Measurements from ENCODE around the gene TOX3.

The TOX3 gene

DNA sequence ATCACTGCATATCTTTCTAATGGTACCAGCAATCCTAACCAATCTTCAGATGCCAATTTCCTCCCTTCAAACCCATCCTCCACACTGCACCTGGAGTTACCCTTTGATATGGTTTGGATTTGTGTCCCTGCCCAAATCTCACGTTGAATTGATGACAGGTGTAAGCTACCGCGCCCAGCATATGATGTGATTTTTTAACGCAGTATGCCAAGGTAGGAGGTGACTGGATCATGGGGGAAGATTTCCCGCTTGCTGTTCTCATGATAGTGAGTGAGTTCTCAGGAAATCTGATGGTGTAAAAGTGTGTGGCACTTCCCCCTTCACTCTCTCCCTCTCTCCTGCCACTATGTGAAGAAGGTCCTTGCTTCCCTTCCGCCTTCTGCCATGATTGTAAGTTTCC, 57.0 kb downstream of the TOX3 start:
- DNase-seq, result no peak

DNA sequence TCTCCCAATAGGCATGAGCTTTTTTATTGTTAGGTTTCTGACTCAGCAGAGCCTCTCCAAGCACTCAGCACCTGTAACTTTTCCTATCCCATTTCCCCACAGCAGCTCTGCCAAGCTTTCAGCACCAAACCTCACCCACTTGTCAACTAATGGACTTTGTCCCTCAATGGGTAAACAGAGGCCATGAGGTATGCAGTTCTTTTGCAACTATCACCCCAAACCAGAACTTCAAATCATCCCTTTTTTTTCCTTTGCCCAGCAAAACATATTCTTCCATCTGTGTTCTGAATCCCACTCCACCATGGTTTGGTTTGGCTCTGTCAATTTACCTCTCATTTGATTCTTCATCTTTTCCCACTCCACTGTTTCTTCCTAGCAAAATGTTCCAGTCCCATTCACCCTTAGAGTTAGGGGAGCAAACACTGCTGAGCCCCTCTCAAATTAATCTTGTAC, 58.1 kb downstream of the TOX3 start:
- no peak for DNase-seq

DNA sequence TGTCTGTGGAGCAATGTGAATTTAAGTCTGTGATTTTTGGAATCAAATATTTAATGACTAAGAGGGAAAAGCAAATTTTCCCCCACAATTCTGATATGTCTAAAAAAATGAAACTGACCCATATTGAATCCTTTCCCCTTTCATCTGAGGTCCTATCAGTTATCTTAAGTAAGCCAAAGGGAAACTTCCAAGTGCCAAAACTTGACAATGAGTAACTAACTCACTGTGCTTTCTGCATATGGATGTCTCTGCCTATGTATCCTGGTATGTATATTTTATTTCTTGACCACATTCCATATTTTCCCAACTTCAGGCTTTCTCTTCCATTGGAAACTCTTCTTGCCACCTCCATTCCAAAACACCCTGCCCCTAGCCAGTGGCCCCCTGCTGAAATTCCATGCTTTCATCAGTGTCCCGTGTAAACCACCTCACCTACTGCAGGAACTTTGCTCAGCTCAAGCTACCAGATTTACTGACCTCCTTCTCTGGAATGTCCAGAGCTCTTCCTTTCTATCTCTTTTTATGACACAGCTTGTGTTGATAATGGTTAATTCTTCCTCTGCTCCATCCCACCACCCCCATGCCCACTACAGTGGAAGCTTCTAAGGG, 59.0 kb downstream of the TOX3 start:
- DNase-seq, result no peak

DNA sequence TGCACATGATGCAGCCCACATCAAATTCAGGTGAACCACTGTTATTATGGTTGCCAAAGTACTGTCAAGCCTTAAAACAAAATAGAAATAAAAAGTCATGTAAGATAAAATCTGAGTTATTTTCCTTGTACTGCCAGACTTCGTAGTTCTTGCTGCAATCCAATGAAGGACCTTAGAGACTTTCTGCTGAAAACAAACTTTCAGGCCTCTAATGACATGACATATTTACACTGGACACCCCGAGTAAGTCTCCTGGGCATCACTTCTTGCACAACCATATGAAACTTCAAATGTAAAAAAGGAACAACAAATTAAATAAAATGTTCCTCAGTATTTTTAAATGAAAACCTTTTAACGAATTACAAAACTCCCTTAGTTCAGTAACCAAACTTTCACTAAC, 66.7 kb downstream of the TOX3 start:
- DNase-seq, result no peak

DNA sequence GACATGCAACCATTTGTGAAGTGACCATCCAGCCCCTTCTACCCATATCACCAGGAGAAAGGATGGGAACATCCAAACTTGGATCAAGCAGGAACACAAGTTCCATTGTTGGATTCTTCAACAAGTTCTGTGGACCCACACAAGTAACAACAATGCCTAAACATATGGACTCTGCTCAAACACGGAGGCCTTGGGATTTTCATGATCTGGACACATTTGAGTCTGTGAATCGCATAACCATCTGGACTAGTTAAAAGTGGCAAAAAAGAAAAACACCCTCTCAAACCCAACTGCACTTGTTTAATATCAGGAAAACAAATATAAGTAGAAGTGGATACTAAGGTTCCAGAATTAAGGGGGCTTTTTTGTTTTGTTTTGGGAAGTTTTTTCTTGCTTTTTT, 70.8 kb downstream of the TOX3 start:
- DNase-seq, result no peak

DNA sequence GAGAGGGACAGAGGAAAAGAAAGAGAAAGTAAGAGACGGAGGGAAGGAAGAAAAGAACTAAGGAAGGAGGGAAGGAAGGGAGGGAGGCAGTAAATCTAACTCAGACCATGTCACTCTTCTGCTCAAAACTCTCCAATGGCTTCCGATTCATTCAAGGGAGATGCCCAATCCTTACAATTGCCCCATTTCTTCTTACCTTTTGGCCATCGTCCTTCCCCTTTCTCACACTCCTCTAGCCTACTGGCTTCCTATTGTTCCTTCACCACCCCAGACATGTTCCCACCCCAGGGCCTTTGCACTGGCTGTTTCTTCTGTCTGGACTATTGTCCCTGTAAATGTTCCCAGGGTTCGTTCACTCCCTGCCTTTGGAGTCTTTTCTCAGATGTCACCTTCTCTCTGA, 72.3 kb downstream of the TOX3 start:
- no peak for DNase-seq

DNA sequence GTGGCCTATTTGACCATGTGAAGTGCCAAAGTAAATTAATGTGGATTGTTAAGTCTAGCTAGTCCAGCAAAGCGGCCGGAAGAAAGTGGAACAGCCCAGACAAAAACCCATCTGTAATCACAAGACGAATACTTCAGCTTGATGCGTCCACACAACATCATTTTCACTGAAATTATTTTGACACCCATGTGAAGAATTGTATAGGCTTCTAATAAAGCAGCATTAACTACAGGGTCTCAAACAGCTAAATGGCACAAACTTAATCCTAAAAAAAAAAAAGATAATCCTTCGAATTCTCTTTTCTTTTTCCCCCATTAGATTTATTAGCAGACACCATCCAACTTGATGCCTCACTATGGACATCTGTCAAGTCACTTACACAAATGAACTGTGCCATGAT, 73.8 kb downstream of the TOX3 start:
- no peak for DNase-seq

DNA sequence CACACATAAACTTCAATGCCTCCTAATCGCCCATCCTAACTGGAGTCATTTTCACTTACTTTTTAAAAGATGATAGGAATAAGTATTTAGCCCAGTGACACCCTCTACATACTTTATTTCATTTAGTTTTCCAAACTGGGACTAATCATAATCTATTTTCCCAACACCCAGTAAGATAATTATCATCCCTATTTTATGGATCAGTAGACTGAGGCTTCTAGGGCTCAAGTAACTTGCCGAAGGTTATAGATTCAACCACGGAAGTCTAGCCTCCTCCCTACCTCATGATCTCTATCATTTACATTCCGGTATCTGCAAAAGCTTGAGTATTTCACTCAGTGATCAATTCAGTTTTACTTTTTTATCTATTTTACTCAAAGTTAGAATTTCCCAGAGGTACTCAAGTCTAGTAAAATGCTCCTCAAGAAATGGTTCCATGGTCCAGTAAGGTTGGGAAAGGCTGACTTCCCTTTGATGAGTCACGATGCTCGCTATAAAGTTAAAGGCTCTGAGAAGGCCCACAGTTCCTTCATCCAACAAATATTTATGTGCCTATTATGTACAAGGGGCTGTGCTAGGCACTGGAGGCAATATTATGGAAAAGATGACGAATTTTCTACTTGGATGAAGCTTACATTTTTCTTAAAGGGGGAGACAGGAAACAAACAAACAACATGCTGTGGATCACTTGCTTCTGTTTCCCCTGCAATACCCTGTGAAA, 75.1 kb downstream of the TOX3 start:
- no peak for DNase-seq

DNA sequence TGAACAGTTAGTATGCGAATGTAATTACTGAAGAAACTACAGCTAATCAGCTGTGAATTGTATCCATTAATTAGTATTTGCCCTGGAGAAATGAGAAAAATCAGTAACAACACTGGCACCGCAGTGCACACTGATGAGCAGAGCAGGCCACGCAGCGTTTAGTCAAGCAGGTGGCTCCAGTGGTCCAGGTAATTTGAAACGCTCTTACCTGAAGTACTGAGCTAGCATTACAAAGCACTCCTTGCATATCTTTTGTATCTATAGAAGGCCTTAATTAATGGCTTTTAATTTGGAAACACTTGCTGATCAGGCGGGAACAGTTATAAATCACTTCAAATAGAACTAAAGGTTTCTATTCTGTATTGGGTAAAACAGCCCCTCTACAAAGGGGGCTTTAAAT, 76.4 kb downstream of the TOX3 start:
- DNase-seq, result no peak

DNA sequence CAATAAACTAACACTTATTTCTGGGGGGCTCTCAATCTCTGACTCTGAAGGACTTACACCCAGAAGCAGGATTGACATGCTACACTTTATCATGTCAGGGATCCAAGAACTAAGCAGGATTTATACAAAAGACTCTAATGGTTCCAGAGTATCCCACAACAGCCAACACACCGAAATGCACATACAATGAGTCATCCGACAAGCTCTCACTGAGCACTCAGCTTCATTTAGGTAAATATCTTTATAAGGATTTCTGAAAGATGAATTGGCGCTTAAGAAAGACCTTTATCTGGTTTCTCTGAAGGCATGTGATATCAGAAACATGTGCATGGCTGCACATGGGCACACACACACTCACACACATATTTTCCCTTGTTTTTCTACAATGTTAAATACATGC, 77.2 kb downstream of the TOX3 start:
- DNase-seq, result no peak

DNA sequence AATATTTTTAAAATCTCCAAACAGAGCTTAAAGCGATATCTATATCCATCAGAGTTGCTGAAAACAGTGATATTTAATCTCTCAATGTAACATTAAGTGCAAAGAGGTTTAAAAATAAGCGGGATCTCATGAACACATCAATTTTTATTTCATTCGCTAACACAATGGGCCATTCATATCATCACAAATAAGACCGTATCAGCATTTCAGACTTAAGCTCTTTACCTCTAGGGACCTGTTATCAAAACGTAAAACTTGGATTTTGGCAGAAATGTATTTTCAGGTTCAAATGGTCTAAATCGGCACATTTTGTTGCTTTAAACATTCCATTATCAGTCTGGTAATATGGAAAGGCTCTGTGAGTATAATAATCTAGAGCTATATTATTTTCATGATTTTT, 77.9 kb downstream of the TOX3 start:
- no peak for DNase-seq

DNA sequence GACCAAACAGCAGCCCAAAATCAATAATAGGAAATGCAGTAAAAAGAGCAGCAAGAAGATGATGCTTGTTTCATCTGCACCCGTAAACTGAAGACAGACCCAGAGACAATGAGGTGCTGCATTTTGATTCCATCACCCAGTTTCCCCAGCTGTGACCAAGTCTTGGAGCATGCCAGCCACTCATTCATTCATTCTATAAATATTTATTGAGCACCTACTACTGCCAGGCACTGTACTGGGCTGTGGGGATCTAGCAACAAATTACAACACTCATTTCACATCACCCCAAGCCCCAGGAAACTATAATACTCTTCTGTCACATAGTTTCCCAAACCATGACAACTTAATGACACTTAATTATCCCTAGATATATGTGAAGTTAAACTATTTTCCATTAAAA, 79.2 kb downstream of the TOX3 start:
- DNase-seq, result no peak

DNA sequence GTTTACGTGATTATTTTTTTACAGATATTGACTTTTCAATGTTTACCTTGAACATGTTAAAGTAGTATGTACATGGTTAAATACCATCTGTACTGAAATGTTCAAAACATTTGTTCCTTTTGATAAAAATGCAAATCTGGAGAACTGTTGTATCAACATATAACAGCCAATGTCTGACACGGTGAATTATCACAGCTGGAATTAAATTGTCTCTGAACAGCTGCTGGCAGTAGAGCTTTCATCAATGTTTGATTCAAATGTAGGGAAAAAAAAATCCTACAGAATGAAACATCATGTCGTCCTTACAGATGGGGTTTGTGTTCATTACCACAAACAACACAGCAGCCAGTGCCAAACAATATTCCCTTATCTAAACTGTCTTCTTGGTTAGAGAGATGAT, 79.9 kb downstream of the TOX3 start:
- no peak for DNase-seq

DNA sequence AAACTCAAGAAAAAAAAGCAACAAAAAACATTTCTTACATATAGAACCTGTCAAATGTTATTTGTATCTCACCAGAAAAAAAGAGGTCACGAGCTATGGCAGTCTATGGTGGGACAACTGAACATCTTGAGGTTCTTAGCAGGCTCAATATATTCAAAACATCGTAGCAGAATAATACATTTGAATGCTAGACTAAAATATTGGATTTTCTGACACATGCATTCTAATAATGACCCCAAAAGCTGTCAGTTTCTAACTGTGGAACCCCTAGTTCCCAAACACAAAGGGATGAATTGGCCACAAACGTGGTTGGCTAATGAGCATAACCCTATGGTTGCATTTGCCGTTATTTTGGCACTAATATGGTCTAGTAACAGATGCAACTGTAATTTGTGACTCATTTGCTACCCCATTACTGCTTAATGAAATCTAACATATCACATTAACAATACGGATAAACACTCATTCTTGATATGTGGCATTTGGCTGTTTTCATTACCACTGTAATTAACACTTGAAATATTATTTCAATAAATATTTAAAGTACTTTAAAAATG, 81.2 kb downstream of the TOX3 start:
- DNase-seq, result no peak

DNA sequence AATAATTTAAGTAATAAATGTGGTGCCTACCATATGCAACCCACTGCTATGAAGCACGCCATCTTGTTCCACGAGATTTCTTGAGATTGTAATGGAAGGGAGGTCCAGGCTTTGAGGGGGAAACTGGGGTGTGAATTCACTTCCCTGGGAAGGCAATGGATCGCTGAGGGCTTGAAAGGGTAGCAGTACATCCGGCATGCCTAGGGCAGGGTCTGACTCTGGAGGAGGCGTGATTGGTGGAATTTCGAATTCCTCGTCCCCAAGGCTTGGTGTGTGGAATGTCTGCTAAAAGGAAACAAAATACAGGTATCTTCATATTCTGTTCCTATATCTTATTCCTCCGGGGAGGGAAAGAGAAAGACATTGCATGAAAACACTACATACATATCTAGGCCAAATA, 83.0 kb downstream of the TOX3 start:
- DNase-seq, result no peak

DNA sequence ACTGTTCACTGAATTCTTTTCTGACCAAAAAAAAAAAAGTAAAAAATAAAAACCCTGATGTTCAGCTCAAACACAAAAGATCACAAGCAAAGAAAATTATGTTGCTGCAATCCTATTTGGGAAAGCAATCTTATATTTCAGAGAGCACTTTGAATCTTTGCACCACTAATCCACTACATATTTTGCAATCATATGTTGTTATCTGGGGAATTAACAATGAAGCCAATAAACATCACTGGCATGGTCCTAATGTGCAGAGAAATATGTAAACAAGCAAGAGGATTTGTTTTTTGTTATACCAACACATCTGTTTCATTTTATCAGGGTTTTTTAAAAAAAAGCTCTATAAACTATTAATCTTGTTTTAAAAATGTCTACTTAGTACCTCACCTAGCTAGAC, 84.1 kb downstream of the TOX3 start:
- no peak for DNase-seq

DNA sequence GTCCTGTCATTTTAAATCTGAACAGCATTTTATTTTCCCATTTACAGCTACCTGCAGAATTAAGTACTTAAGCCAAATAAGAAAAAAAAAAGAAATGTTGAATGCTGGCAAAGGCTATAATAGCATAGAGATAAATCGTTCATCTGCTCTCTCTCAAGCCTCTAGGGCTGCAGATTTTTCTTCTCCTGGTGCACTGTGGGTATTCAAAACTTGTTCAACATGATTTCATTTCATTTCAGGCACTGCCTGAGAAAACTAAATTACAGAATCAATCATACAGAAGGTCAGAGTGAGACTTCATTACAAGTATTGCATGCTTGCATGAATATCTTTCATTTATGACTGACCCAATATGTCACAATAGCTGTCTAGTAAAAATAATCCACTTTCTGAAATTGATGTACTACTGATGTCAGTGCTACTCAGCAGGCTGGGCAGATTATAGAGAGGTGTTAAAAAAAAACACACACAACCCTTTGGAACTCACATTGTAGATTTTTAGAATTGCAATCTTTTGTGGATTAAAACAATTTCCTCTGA, 86.2 kb downstream of the TOX3 start:
- no peak for DNase-seq

DNA sequence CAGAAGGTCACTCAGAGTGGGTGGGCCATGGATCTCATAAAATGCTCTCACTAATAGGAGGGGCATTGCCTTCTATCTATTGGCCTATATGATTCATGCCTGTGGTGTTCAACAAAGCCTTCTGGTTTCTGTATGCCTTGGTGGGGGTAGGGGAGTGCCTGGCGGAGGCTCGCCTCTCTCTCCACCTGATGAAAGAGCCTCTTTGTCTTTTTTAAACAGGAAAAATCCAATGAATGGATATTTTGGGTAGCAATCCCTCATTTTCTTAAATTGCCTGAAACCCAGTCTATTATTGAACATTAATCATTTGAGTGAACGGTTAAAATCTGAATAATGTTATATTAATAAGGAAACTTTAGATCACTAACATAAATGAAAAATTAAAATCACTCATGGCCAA, 90.6 kb downstream of the TOX3 start:
- no peak for DNase-seq

DNA sequence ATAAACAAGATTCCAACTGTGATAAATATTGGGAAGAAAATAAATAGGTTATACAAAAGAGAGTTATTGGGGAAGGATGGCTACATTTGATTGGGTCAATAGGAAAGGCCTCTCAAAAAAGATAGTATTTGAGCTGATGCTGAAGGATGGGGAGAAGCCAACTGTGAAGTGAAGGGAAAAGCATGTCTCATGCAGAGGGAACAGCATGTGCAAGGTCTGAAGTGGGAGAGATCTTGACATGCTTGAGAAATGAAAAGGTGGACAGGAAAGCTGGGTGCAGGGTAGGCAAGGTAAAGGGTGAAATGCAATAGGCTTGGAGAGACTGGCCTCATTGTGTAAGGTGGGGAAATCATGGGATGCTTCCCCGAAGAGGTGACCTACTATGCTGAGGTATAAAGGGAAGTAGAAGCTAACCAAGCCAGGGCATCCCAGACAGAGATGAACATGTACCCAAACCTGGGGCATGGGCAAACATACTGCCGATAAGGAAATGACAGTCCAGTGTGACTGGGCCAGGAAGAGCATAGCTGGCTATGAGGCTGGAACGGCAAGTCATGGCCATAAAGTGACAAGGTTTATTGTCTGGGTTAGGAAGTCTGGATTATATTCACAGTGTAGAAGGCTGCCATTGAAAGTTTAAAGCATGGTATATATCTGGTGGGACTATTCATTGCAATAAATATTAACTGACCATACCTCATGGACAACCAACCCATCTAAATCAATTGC, 91.2 kb downstream of the TOX3 start:
- DNase-seq, result no peak

DNA sequence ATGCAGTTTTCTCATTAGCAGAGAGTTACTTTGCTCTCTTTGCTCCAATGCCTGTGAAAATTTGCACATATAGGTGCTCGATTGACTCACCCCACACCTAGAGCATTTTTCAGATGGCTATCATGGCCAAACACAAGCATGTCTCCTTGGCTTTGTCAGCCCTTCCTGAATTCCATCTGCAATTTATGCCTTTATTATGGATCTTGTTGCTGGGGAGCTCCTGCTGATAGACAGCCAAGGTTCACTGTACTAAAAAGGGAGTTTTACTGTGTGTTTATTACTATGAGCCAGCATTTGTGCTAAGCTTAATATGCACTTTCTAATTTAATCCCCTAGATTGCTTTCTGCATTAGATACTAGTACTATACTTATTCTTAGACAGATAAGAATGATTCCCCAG, 93.3 kb downstream of the TOX3 start:
- no peak for DNase-seq

DNA sequence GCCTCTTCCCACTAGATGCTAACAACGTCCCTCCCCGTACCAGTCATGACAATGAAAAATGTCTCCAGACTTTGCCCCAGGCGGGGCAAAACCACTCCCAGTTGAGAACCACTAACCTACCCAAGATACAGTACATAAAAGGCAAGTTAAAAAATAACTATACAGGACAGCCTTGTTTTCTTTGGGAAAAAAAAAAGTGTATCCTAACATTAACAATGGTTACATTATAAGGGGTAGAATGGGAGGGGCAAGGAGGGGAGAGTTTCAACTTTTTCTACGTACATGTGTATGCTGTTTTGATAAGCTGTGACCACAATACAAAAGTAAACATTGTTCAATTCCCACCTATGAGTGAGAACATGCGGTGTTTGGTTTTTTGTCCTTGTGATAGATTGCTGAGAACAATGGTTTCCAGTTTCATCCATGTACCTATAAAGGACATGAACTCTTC, 94.9 kb downstream of the TOX3 start:
- no peak for DNase-seq

DNA sequence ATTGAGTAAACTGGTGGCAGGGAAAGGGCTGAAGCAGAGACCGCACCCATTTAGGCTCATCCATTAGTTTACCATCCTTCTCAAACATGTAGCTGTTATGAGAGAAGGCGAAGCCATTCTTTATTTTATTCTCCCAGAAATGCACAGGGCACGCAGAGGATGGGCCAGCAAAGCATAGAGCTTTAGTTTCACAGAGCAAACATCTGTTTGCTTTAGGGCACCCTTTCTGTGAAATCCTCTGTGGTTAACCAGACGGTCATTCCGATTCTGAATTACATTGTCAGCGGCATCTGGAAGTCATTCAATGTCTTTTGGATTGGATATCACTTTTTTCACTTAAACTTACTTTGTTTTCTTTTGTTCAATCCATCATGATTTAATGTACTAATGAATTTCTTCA, 96.0 kb downstream of the TOX3 start:
- DNase-seq, result no peak

DNA sequence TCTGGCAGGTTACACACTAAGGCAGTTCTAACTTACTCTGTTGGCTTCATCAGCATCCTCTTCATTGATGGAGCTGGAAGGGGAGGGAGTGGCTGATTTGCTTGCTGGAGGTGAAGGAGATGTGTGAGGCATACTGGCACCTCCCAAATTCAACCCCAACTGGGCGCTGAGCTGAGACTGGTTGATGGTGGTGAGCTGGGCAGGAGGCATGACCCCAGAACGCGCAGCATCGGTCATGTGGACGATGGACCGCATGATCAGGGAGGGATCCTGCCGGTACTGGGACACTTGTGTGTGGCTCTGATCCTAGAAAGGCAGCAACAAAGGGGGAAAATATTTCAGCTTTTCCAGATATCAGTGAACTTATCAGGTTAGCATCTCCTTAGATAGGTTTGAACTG, 96.7 kb downstream of the TOX3 start:
- no peak for DNase-seq

DNA sequence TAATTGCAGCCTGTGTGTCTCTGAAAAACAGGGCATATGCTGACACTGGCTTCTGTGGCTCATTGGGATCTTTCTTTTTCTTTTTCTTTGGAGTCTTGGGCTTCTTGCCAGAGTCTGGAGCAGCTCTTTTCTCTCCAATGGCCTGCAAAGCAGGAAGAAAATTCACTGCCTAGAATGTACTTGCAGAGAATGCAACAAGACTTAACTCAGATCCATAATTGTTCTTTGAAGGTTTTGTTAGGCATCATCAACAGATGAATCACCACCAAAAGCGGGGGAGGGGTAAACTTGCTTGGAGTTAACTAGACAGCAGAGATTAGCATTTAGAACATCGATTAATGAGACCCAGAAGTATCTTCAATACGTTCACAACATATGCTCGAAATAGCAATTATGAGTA, 100.9 kb downstream of the TOX3 start:
- DNase-seq, result no peak
